Left ventricle myocardium inferior (tissue), 1 donor: ENCODE results near the gene CCDC78. TPM values are rescaled to one million over a fixed set of nuclear protein-coding genes. Genes with fewer than 3 reads are reported as not detected.

Source experiments
- DNase-seq: peaks from one replicate; pipeline ENCODE4 v3.0.0-alpha.2; 2020
- H3K27ac ChIP-seq: fragments of 200-600 bp; replicated peaks from 2 replicates; pipeline ENCODE4 v1.8.0; 2021
- H3K27me3 ChIP-seq: fragments of 200-600 bp; 2 replicates; pipeline ENCODE4 v1.8.0; 2021; ENCODE audit warnings: low read depth
- H3K36me3 ChIP-seq: fragments of 200-600 bp; 2 replicates; pipeline ENCODE4 v1.8.0; 2021
- H3K4me1 ChIP-seq: fragments of 200-600 bp; 2 replicates; pipeline ENCODE4 v1.8.0; 2021
- H3K4me3 ChIP-seq: fragments of 200-600 bp; 2 replicates; pipeline ENCODE4 v1.8.0; 2021; ENCODE audit warnings: mild to moderate bottlenecking, moderate library complexity
- H3K9me3 ChIP-seq: fragments of 200-600 bp; replicated peaks from 2 replicates; pipeline ENCODE4 v1.8.0; 2021
- intact Hi-C: fragments of 100-400 bp; cut with micrococcal nuclease; formaldehyde crosslinking; loops from one replicate; pipeline ENCODE4 v1.11.0; 2022
- total RNA-seq: library from RNA; stranded (reverse); fragmentation: NEBNext Ultra II Directional; extraction: Animal tissue kit (Norgen Biotek cat#: 25700); gene quantifications from one replicate; pipeline ENCODE4 v1.2.1, GENCODE V29; 2021
- TF ChIP-seq, protein P1 (sequence below): fragments of 200-600 bp; IDR thresholded peaks from 2 replicates; pipeline ENCODE4 v1.8.0; 2021; ENCODE audit warnings: antibody characterized with exemption, mild to moderate bottlenecking, borderline replicate concordance
- donor health status: DM: no; HTN: yes; CAD: no; lungs with severe emphysema.

Gene CCDC78
- total RNA-seq, 1 donor from 2014 or later, result 0.49 TPM

DNA sequence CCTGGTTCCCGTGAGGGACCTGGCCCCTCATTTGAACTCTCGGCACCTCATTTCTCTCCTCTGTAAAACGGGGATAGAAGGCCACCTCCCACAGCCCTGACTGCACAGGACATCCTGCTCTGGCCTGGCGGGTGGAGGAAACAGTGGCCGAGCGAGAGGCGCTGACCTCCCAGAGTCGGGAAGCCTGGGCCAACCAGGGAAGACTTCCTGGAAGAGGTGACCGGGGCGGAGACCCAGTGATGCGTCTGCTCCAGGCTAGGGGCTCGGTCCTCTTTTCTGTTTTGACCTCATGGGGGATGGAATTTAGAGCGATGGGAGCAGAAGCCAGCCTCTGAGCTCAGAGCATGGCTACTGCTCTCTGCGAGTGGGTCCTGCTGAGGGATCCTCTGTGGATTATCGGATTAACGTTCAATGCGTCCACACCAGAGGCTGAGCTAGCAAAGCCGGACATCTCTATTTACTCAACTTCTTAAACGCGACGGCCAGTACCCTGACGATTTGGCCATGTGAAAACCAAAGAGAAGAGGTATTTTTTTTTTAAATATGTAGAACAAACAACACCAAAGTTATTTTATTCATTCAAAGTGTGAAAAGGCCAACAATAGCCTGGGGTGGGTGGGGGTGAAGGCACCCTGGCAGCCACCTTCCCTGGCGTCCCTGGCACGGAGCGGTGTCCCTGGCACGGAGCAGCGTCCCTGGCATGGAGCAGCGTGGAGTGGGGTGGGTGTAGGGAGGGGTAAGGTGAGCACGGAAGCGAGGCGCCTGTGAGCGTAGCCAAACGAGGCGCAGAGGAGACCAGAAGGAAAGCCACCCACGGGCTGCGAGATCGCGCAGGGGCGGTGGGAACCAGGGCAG lies 25.1 kb upstream of the CCDC78 start:
- TF ChIP-seq, protein P1, sequence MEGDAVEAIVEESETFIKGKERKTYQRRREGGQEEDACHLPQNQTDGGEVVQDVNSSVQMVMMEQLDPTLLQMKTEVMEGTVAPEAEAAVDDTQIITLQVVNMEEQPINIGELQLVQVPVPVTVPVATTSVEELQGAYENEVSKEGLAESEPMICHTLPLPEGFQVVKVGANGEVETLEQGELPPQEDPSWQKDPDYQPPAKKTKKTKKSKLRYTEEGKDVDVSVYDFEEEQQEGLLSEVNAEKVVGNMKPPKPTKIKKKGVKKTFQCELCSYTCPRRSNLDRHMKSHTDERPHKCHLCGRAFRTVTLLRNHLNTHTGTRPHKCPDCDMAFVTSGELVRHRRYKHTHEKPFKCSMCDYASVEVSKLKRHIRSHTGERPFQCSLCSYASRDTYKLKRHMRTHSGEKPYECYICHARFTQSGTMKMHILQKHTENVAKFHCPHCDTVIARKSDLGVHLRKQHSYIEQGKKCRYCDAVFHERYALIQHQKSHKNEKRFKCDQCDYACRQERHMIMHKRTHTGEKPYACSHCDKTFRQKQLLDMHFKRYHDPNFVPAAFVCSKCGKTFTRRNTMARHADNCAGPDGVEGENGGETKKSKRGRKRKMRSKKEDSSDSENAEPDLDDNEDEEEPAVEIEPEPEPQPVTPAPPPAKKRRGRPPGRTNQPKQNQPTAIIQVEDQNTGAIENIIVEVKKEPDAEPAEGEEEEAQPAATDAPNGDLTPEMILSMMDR, result no peak
- peaks cover 34% of the 10 kb centered on the region for H3K27me3 ChIP-seq
- no peaks in the 10 kb centered on the region for H3K4me1 ChIP-seq
- no peak overlapping the region for H3K27ac ChIP-seq
- H3K4me3 ChIP-seq, result no peak overlapping the region
- DNase-seq, result no peak
- intact Hi-C loops, result no loop called here
- no peaks in the 10 kb centered on the region for H3K36me3 ChIP-seq
- H3K9me3 ChIP-seq, result no peaks in the 10 kb centered on the region

DNA sequence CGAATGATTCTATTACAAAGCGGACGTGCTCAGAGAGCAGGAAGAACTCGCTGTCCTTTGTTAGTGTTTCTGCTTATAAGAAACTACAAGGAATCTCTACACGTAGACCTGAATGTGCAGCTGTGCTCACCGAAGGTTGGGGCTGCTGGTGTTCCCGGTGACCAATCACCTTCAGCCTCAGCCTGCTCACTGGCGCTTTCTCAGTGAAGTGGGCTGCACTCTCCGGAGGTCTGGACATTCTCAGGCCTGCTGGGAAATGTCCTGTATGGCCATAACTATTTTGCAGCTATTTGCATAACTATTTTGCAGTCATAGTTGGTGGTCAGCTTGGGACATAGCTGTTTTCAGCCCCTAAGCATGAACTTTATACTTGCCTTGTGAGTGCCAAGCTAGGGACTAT lies 24.2 kb upstream of the CCDC78 start:
- TF ChIP-seq, protein P1, result no peak
- DNase-seq, result no peak
- no peaks in the 10 kb centered on the region for H3K9me3 ChIP-seq
- no peak overlapping the region for H3K27ac ChIP-seq
- H3K4me3 ChIP-seq, result no peak overlapping the region
- H3K27me3 ChIP-seq, result peaks cover 38% of the 10 kb centered on the region
- no peaks in the 10 kb centered on the region for H3K4me1 ChIP-seq
- intact Hi-C loops, result no loop called here
- H3K36me3 ChIP-seq, result no peaks in the 10 kb centered on the region

DNA sequence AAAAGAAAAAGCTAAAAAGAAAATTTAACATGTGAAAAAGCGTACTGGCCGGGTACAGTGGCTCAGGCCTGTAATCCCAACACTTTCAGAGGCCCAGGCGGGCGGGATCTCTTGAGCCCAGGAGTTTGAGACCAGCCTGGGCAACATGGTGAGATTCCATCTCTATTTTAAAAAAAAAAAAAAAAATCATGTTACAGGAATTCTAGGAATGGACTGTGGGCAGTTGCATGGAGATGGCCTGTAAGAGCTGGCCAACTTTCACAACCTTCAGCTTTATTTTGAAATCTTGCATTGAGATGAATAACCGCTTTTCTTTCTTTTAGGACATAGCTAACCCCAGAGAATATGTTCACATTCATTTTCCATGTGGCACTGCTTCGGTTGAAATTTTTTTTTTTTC lies 22.8 kb upstream of the CCDC78 start:
- intact Hi-C loops, result no loop called here
- TF ChIP-seq, protein P1, result no peak

GRCh38 chr16:747978-748746 lies 21.9 kb upstream of the CCDC78 start:
- no peak for DNase-seq
- H3K36me3 ChIP-seq, result no peaks in the 10 kb centered on the region
- H3K4me1 ChIP-seq, result no peaks in the 10 kb centered on the region
- intact Hi-C loops, result no loop called here
- H3K4me3 ChIP-seq, result no peak overlapping the region
- H3K27me3 ChIP-seq, result peaks cover 45% of the 10 kb centered on the region
- no peaks in the 10 kb centered on the region for H3K9me3 ChIP-seq
- no peak overlapping the region for H3K27ac ChIP-seq
- TF ChIP-seq, protein P1, result no peak

More for the DNA sequence above, 22.8 kb upstream of the CCDC78 start:
- no peak for DNase-seq
- Histone ChIP-seq H3K9me3 (no peaks in the 10 kb centered on the region), H3K27ac (no peak overlapping the region), H3K4me3 (no peak overlapping the region), H3K4me1 (no peaks in the 10 kb centered on the region), H3K27me3 (peaks cover 46% of the 10 kb centered on the region), H3K36me3 (no peaks in the 10 kb centered on the region)

DNA sequence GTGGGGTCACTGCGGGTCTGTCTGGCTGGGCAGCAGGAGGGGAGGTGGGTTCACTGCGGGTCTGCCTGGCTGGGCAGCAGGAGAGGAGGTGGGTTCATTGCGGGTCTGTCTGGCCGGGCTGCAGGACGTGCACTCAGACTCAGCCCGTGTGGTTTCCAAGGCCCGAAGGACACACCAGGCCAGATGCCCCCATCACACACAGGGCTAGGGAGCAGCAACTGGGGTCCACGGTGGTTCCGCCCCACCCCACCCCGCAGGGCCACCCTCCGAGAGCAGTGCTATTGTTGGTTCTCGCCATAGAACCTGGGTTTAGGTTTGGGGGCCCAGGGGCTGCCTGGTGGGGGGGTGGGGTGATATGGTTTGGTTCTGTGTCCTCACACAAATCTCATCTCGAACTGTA lies 20.4 kb upstream of the CCDC78 start:
- intact Hi-C loops, result no loop called here
- no peaks in the 10 kb centered on the region for H3K4me1 ChIP-seq
- no peak overlapping the region for H3K27ac ChIP-seq
- no peak for DNase-seq
- no peak overlapping the region for H3K4me3 ChIP-seq
- peaks cover 47% of the 10 kb centered on the region for H3K27me3 ChIP-seq
- no peaks in the 10 kb centered on the region for H3K9me3 ChIP-seq
- H3K36me3 ChIP-seq, result no peaks in the 10 kb centered on the region
- TF ChIP-seq, protein P1, result no peak
